K562 (cell line): Measurements from ENCODE around the gene INCA1. TPM values are rescaled to one million over a fixed set of nuclear protein-coding genes. Genes with fewer than 3 reads are reported as not detected.

Experiments
- ATAC-seq: fragments of 200-7000 bp; cut with Tn5 transposase; 3 replicates; pipeline ENCODE4 v1.9.1; 2020; ENCODE audit warnings: moderate library complexity
- BruUV-seq: library from RNA; stranded (reverse); fragments of 400-500 nt; replicated peaks from 2 replicates; lab custom pipeline; 2021; lab: Mats Ljungman, UMichigan
- CTCF ChIA-PET: fragments of 300-600 bp; formaldehyde crosslinking; extraction: SDS; loops from one replicate; lab custom pipeline; 2021; ENCODE audit warnings: low intra/inter-chr PET ratio; lab: Yijun Ruan, JAX
- POLR2A ChIA-PET: fragments of 300-600, 350-650 bp; sonication (Branson Sonifier 250); formaldehyde crosslinking; extraction: SDS; loops from one replicate; lab custom pipeline; 2021; ENCODE audit warnings: antibody characterized with exemption, inconsistent platforms; lab: Yijun Ruan, JAX
- DNase-seq, 4 experiments: peaks; one replicate each; pipeline versions ENCODE4 v3.0.0 to v3.0.0-alpha.2; 2011 to 2018; ENCODE audit warnings: low spot score in 3 of 4, mixed read lengths in 3 of 4; ENCODE audit errors: extremely low read depth in 1 of 4
- FAIRE-seq: peaks from 2 replicates; lab custom pipeline; 2011; peaks lifted over from hg19 to GRCh38; lab: Jason Lieb, UNC
- H2AFZ ChIP-seq: 2 replicates; pipeline ENCODE4 v1.6.0; 2011; ENCODE audit warnings: low read depth, low read length, control low read depth, inconsistent platforms
- H3K27ac ChIP-seq: fragments of 200-600 bp; 3 replicates; pipeline ENCODE4 v1.8.0; 2011; ENCODE audit warnings: low read depth, mild to moderate bottlenecking, control low read depth, inconsistent platforms, low read length, moderate library complexity, mixed read lengths; ENCODE audit errors: extremely low read depth
- H3K27me3 ChIP-seq, 2 experiments: fragments of 300-600 bp in 1 of 2; 2 replicates in 1 of 2; 3 replicates in 1 of 2; pipeline versions ENCODE4 v1.6.0 to v1.8.0; 2011; ENCODE audit warnings: inconsistent platforms in 2 of 2, low read length in 2 of 2, mild to moderate bottlenecking in 1 of 2, mixed read lengths in 1 of 2, moderate library complexity in 1 of 2; ENCODE audit not compliant: control insufficient read depth in 2 of 2, insufficient read depth in 2 of 2
- H3K36me3 ChIP-seq: fragments of 300-600 bp; 3 replicates; pipeline ENCODE4 v1.8.0; 2011; ENCODE audit warnings: mild to moderate bottlenecking, low read length, inconsistent platforms; ENCODE audit not compliant: control insufficient read depth, insufficient read depth
- H3K4me1 ChIP-seq, 2 experiments: fragments of 200-600 bp in 1 of 2; replicated peaks in 1 of 2; 2 replicates in 1 of 2; 3 replicates in 1 of 2; pipeline versions ENCODE4 v1.5.1 to v1.8.0; 2011; ENCODE audit warnings: inconsistent platforms in 2 of 2, low read length in 2 of 2, mild to moderate bottlenecking in 1 of 2, mixed read lengths in 1 of 2, moderate library complexity in 1 of 2; ENCODE audit not compliant: control insufficient read depth in 2 of 2, insufficient read depth in 2 of 2
- H3K4me2 ChIP-seq: 2 replicates; pipeline ENCODE4 v1.6.1; 2011; ENCODE audit warnings: low read length, control low read depth, inconsistent platforms, mixed read lengths; ENCODE audit not compliant: insufficient read depth
- H3K4me3 ChIP-seq: fragments of 200-600 bp; sonication (generic), shearing (Covaris generic); 2 replicates; pipeline ENCODE4 v1.5.1; 2016; ENCODE audit warnings: control low read depth, inconsistent platforms
- H3K79me2 ChIP-seq: fragments of 200-600 bp; 3 replicates; pipeline ENCODE4 v1.8.0; 2011; ENCODE audit warnings: low read length, inconsistent platforms; ENCODE audit not compliant: control insufficient read depth, insufficient read depth
- H3K9ac ChIP-seq, 2 experiments: 2 replicates each; pipeline versions ENCODE4 v1.6.0 to v1.6.1; 2011; ENCODE audit warnings: low read depth in 2 of 2, low read length in 2 of 2, control low read depth in 1 of 2, inconsistent platforms in 1 of 2, mild to moderate bottlenecking in 1 of 2, mixed read lengths in 1 of 2; ENCODE audit not compliant: insufficient read depth in 1 of 2
- H3K9me1 ChIP-seq: one replicate; pipeline ENCODE4 v1.6.0; 2011; ENCODE audit warnings: inconsistent platforms, mild to moderate bottlenecking, low read length, moderate library complexity; ENCODE audit not compliant: control insufficient read depth, insufficient read depth
- H3K9me3 ChIP-seq: replicated peaks from 2 replicates; pipeline ENCODE4 v1.5.1; 2011; ENCODE audit warnings: low read depth, low read length, inconsistent platforms; ENCODE audit not compliant: control insufficient read depth, insufficient read depth
- H4K20me1 ChIP-seq: replicated peaks from 2 replicates; pipeline ENCODE4 v1.6.1; 2011; ENCODE audit warnings: low read length, inconsistent platforms, mixed read lengths; ENCODE audit not compliant: control insufficient read depth, insufficient read depth
- FUS ChIP-seq: fragments of 200-400 bp; formaldehyde crosslinking; optimal IDR thresholded peaks from 2 replicates; pipeline ENCODE3; 2017; ENCODE audit warnings: low read depth, low read length
- GTF2F1 ChIP-seq: IDR thresholded peaks from 2 replicates; pipeline ENCODE4 v1.6.1; 2011; ENCODE audit warnings: low read depth, low read length, improper control_type of control experiment
- HMGN3 ChIP-seq: IDR thresholded peaks from 2 replicates; pipeline ENCODE4 v1.6.1; 2011; ENCODE audit warnings: borderline replicate concordance, low read depth, mild to moderate bottlenecking, mixed read lengths, low read length; ENCODE audit not compliant: insufficient read length; ENCODE audit errors: extremely low read depth
- POLR2A ChIP-seq: fragments of 450-650 bp; conservative IDR thresholded peaks from 2 replicates; pipeline ENCODE4 v1.6.1; 2016
- ZFP1 ChIP-seq: fragments of 450-650 bp; formaldehyde crosslinking; IDR thresholded peaks from 2 replicates; pipeline ENCODE4 v1.4.0; 2020; ENCODE audit warnings: mild to moderate bottlenecking, mixed read lengths
- WGBS: fragments of 100-300 bp; shearing (Covaris generic); methylation state at CpG from one replicate; pipeline ENCODE4 v1.1.6; 2016; ENCODE audit warnings: low coverage, mixed read lengths; ENCODE audit not compliant: insufficient coverage; ENCODE audit errors: missing lambda C conversion rate; 5-methylcytosine and 5-hydroxymethylcytosine counted together
- in situ Hi-C: fragments of 300-500 bp; cut with MboI; formaldehyde crosslinking; loops from 4 replicates; pipeline ENCODE4 v1.15.0; 2018; ENCODE audit warnings: inconsistent platforms, mixed read lengths
- intact Hi-C: fragments of 100-400 bp; cut with micrococcal nuclease; formaldehyde crosslinking; loops from 2 replicates; pipeline ENCODE4 v1.14.2; 2022
- polyA plus RNA-seq, 8 experiments: library from polyadenylated mRNA; depleted of rRNA in 4 of 8; stranded (reverse) in 5 of 8; unstranded in 3 of 8; fragments of >200 nt; fragmentation: Nextera tagmentation in 2 of 8; fragmentation: Illumina TruSeq in 1 of 8; extraction: Ambion mirVana in 2 of 8; extraction: Trizol in 1 of 8; gene quantifications; 2 replicates each; pipeline versions ENCODE4 v1.2.1 to v1.2.3, GENCODE V29; 2011 to 2014; ENCODE audit warnings: inconsistent platforms in 1 of 8, missing spikeins in 1 of 8
- total RNA-seq, 7 experiments: library from RNA; depleted of rRNA in 6 of 7; stranded (reverse); fragments of >200 nt in 6 of 7; fragmentation: Illumina TruSeq in 2 of 7; extraction: Trizol in 2 of 7; gene quantifications; 2 replicates each; pipeline versions ENCODE4 v1.2.1 to v1.2.3, GENCODE V29; 2011 to 2021; ENCODE audit warnings: low replicate concordance in 1 of 7
- TF ChIP-seq, protein P1 (sequence below): sonication (generic); formaldehyde crosslinking; IDR thresholded peaks from 2 replicates; pipeline ENCODE4 v1.8.0; 2022; ENCODE audit warnings: mild to moderate bottlenecking, missing genetic modification reagents
- TF ChIP-seq, protein P2 (sequence below): sonication (generic); formaldehyde crosslinking; IDR thresholded peaks from 2 replicates; pipeline ENCODE4 v1.8.0; 2022; ENCODE audit warnings: mild to moderate bottlenecking, missing genetic modification reagents

INCA1 gene
- total and polyA plus RNA-seq, 9 of the 15 experiments (the other 6 are each of a cell fraction or from before 2014, with no cell fraction given): 0.08 to 0.50 (median 0.13) TPM; not detected in 4

DNA sequence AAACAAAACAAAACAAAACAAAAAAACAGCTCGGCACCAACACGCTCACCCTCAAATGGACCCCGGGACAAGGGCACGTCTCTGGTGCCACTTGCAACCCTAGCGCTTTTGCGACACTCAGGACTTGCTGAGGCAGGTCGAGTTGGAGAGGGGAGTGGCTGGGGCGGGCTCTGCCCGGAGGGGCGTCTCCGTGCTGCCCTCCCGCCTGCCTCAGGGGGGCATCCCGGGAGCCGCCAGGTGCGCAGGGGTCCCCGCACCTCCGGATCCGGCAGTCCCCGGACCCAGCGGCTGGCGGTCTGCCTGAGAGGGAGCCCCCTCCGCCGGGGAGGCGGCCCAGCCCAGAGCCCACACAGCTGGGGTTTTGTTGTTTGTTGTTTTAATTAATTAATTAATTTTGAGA, 38.0 kb upstream of the INCA1 start, which contains the start of gene SLC52A1:
Gene SLC52A1 (minus strand): TSS at position 112 of the 400 bp plus-strand sequence. CDS start 820 bp downstream, outside the sequence.
- Histone ChIP-seq H3K36me3 (no peaks in the 10 kb centered on the region), H2AFZ (no peak within 1 kb of the TSS), H3K9me3 (no peaks in the 10 kb centered on the region), H3K27ac (no peak within 1 kb of the TSS), H3K27me3 (peaks cover 0 to 3% of the 10 kb centered on the region in 2 experiments; a peak in 1 of 5 replicates), H3K4me2 (no peak within 1 kb of the TSS), H3K9ac (no peak within 1 kb of the TSS), H3K4me3 (no peak within 1 kb of the TSS), H4K20me1 (no peaks in the 10 kb centered on the region), H3K79me2 (no peaks in the 10 kb centered on the region), H3K4me1 (peaks cover 0 to 6% of the 10 kb centered on the region in 2 experiments; a peak in 3 of 5 replicates), H3K9me1 (no peaks in the 10 kb centered on the region)
- ChIA-PET CTCF (no interaction called here), POLR2A (no interaction called here)
- no TSS peak for BruUV-seq
- in situ Hi-C loops (no loop called here), intact Hi-C loops (no loop called here)
- no peak for ATAC-seq
- 24% methylated on average over 9 of the region's 24 CpGs for WGBS
- FAIRE-seq: no peak
- TF ChIP-seq FUS (no peak), HMGN3 (no peak), ZFP1 (CRISPR knock-in tag) (no peak), POLR2A (no peak), GTF2F1 (no peak)
- TF ChIP-seq, protein P1, sequence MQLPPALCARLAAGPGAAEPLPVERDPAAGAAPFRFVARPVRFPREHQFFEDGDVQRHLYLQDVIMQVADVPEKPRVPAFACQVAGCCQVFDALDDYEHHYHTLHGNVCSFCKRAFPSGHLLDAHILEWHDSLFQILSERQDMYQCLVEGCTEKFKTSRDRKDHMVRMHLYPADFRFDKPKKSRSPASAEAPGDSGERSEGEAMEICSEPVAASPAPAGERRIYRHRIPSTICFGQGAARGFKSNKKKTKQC (CRISPR knock-in tag): no peak
- TF ChIP-seq, protein P2, sequence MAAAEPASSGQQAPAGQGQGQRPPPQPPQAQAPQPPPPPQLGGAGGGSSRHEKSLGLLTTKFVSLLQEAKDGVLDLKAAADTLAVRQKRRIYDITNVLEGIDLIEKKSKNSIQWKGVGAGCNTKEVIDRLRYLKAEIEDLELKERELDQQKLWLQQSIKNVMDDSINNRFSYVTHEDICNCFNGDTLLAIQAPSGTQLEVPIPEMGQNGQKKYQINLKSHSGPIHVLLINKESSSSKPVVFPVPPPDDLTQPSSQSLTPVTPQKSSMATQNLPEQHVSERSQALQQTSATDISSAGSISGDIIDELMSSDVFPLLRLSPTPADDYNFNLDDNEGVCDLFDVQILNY: no peak
- DNase-seq: no peak
